Measurements from ENCODE around the gene PALMD.

PALMD gene

DNA sequence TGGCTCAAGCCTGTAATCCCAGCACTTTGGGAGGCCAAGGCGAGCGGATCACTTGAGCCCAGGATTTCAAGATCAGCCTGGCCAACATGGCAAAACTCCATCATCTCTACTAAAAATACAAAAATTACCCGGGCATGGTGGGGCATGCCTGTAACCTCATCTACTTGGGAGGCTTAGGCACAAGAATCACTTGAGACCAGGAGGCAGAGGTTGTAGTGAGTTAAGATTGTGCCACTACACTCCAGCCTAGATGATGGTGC is 12.0 kb downstream of the PALMD start:
- TF ChIP-seq, protein P1, sequence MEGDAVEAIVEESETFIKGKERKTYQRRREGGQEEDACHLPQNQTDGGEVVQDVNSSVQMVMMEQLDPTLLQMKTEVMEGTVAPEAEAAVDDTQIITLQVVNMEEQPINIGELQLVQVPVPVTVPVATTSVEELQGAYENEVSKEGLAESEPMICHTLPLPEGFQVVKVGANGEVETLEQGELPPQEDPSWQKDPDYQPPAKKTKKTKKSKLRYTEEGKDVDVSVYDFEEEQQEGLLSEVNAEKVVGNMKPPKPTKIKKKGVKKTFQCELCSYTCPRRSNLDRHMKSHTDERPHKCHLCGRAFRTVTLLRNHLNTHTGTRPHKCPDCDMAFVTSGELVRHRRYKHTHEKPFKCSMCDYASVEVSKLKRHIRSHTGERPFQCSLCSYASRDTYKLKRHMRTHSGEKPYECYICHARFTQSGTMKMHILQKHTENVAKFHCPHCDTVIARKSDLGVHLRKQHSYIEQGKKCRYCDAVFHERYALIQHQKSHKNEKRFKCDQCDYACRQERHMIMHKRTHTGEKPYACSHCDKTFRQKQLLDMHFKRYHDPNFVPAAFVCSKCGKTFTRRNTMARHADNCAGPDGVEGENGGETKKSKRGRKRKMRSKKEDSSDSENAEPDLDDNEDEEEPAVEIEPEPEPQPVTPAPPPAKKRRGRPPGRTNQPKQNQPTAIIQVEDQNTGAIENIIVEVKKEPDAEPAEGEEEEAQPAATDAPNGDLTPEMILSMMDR (conservative IDR thresholded peaks at IDR 0.05; ENCODE audit: low read depth, low read length): no peak
- H3K4me3 ChIP-seq (ENCODE audit: low read length): no peak overlapping the region
- DNase-seq (ENCODE audit: low read depth): no peak

DNA sequence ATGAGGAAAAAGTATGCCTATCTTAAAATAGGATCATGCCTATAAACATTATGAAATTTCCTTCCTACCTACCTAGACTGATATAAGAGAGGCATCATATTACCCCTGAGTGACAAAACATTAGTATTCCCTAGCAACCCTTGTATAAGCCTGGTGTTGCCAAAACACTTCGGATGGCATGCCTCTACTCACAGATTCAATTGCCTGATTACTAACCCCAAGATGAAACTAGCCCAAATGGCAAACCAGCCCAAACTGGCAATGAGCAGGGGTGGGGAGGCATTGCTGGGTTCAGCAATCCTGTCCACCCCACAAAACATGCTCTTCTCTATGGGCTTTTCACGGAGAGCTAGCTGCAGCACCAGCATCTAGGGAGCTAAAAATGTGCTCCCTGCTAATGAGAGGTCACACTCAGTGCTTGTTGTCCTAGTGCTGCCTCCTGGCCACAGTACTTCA is 13.9 kb downstream of the PALMD start:
- no peak overlapping the region for H3K4me3 ChIP-seq (ENCODE audit: low read length)
- no peak for DNase-seq (ENCODE audit: low read depth)
- TF ChIP-seq, protein P1 (conservative IDR thresholded peaks at IDR 0.05; ENCODE audit: low read depth, low read length): no peak

DNA sequence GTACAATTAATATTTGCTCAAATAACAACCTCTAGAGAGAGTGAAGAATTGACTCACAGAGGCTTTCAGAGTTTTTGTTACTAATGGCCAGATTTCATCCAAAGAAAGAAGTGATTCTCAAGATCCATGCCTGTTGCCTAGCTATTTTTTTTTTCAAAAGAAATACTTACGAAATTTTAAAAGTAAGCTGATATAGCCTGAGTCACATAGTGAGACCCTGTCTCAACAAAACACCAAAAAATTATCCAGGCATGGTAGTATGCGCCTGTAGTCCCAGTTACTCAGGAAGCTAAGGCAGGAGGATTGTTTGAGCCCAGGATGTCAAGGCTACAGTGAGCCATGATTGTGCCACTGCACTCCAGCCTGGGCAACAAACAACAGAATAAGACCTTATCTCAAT is 14.6 kb downstream of the PALMD start:
- TF ChIP-seq, protein P1 (conservative IDR thresholded peaks at IDR 0.05; ENCODE audit: low read depth, low read length): no peak
- no peak overlapping the region for H3K4me3 ChIP-seq (ENCODE audit: low read length)
- no peak for DNase-seq (ENCODE audit: low read depth)

DNA sequence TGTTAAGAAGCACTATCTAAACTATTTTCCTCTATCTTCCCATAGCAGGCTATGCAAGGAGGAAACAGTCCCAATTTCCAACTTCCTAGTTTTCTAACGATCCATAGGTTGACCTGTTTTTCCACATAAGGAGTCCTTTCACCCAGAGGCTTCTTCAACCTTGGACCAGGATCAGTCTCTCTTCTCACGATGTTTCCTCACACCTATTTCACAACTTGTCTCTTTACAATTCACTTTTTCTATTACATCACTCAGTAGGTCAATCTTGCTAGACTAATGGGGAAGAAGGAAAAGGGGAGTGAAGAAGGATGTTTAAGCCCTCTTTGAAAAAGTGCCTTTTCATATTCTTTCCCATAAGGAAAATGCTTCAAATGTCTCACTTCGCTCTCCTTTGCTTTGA is 15.9 kb downstream of the PALMD start:
- DNase-seq (ENCODE audit: low read depth): no peak
- no peak overlapping the region for H3K4me3 ChIP-seq (ENCODE audit: low read length)
- TF ChIP-seq, protein P1 (conservative IDR thresholded peaks at IDR 0.05; ENCODE audit: low read depth, low read length): no peak

DNA sequence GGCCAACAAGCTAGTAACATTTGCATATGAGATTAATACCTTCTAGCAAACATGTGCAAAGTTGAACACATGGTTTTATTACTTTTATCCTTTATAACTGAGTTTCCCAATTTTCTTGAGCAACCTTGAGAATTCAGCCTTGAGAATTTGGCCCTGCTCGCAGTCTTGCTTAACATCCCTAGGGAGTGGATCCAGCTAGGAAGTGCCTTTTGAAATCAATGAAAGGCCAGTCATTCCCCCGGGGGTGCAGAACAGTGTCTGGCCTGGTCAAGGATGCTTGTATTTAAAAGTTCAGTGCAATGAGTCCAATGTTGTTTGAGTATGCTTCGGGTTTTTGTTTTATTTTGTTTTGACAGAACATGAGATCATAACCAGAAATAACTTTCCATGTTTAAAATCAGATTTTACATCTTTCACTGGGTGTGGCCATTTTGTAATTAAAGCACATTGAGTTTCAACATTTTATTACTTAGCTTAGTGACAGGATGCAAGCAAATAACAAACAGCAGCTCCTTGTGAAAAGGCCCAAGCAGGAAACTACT is 16.7 kb downstream of the PALMD start:
- TF ChIP-seq, protein P1 (conservative IDR thresholded peaks at IDR 0.05; ENCODE audit: low read depth, low read length): no peak
- H3K4me3 ChIP-seq (ENCODE audit: low read length): no peak overlapping the region
- no peak for DNase-seq (ENCODE audit: low read depth)

DNA sequence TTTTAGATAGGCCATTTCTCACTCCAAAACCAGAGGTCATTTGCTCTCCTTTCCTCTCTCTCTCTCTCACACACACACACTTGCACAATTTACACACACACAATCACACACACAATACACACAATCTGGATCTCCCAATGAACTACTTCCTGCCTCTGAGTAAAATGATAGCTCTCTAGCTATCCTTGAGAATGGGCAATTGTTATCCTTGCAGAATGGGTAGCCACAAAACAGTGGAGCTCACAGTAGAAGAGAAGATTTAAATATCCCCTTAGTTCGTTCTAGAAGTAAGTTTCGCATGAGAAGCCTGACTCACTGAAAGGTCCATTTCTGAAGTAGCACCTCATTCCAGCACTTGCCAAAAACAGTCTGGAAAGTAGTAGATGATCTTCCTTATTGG is 17.6 kb downstream of the PALMD start:
- no peak overlapping the region for H3K4me3 ChIP-seq (ENCODE audit: low read length)
- TF ChIP-seq, protein P1 (conservative IDR thresholded peaks at IDR 0.05; ENCODE audit: low read depth, low read length): no peak
- DNase-seq (ENCODE audit: low read depth): no peak

DNA sequence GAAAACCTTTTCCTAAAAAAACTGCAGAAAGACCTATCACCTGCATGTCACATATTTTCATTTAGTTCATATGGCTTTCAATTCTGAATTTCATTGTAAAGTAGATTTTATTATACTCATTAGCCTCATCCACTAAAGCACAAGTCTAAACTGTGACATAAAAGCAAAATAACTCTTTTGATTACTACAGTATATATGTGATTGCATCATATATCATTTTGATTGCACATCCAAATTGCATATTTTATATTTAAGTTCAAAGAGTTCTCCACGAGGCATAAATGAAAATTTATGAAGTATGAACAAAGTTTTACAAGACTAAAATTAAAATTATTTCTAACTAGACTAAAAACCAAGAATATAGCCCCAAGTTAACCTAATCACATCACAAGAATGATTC is 19.3 kb downstream of the PALMD start:
- DNase-seq (ENCODE audit: low read depth): no peak
- TF ChIP-seq, protein P1 (conservative IDR thresholded peaks at IDR 0.05; ENCODE audit: low read depth, low read length): no peak
- H3K4me3 ChIP-seq (ENCODE audit: low read length): no peak overlapping the region

Measured in retinal pigment epithelial cell (primary cell).